ENCODE measurements around the gene AFF3.

AFF3 gene

DNA sequence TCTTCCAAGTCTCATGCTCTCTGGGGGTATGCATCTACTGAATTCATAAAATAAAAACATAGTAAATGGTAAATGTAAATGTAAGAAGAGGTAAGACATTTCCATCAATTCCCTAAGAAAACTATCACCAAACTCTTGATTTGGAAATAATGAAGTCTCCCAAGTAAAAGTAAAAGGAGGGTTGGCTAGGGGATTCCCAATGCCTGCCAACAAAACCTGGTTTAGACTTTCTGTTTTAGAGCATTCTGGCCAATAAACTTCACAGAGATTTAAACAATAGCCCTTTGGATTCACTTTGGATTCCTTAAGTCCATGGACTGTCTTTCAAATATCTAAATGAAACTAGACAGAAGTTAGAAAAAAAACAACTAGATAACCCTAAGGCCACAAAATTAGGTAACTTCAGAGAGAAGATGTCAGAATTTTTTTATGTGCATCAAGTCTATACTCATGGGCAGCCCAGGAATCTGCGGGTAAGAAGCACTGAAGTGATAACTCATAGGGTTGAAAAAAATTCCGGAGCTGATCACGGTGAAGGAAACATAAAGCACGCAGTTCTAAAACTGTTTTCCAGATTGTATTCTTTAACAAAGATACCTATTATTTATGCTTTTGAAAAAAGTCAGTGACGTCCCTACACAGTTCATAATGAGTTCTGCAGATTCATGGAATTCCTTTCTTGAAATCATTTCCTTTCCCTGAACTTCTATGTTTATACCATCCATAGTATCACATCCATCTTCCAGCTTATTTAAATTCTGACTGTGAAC is 263.6 kb downstream of the AFF3 start:
- TF ChIP-seq, protein P1, sequence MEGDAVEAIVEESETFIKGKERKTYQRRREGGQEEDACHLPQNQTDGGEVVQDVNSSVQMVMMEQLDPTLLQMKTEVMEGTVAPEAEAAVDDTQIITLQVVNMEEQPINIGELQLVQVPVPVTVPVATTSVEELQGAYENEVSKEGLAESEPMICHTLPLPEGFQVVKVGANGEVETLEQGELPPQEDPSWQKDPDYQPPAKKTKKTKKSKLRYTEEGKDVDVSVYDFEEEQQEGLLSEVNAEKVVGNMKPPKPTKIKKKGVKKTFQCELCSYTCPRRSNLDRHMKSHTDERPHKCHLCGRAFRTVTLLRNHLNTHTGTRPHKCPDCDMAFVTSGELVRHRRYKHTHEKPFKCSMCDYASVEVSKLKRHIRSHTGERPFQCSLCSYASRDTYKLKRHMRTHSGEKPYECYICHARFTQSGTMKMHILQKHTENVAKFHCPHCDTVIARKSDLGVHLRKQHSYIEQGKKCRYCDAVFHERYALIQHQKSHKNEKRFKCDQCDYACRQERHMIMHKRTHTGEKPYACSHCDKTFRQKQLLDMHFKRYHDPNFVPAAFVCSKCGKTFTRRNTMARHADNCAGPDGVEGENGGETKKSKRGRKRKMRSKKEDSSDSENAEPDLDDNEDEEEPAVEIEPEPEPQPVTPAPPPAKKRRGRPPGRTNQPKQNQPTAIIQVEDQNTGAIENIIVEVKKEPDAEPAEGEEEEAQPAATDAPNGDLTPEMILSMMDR (IDR thresholded peaks at IDR 0.05; ENCODE audit: low read depth, low read length), result no peak

DNA sequence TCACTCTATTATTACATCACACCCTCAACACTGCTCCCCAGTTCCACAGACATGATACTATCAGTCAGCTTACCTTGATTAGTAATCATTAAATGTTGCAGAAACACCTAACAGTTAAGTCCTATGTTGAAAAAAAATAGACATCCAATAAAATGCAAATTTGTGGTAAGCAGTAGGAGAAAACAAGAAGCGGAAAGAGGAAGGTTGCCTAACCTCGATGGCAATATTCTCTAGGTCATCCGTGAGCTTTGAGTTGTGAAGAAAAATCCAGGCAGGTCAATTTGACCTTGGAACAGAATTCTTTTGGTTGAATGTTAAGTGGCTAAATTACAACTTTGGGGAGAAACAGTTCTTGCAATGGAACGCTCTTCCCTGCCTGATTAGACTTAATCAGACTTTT is 264.4 kb downstream of the AFF3 start:
- no peak for DNase-seq (ENCODE audit: extremely low read depth, low read depth)
- TF ChIP-seq, protein P1 (IDR thresholded peaks at IDR 0.05; ENCODE audit: low read depth, low read length), result no peak

More for the DNA sequence above, 263.6 kb downstream of the AFF3 start:
- DNase-seq (ENCODE audit: extremely low read depth, low read depth), result no peak

DNA sequence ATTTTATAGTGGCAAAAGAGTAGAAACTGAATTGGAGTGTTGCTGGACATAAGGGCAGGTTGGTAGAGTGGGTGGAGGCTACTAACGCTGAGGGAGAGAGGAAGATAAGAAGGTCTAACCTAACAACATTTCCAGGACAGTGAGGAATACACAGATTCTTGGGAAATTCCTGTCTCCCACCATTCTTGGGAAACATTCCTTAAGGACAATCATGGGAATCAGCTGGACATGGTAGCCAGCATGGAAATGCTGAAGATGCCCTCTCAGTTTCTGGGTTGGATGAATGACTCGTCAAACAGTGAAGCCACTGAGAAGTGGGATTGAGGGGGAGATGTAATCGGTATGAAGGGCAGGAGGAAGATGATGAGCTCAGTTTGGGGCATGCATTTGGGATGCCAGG is 265.4 kb downstream of the AFF3 start:
- DNase-seq (ENCODE audit: extremely low read depth, low read depth), result no peak
- TF ChIP-seq, protein P1 (IDR thresholded peaks at IDR 0.05; ENCODE audit: low read depth, low read length), result no peak

DNA sequence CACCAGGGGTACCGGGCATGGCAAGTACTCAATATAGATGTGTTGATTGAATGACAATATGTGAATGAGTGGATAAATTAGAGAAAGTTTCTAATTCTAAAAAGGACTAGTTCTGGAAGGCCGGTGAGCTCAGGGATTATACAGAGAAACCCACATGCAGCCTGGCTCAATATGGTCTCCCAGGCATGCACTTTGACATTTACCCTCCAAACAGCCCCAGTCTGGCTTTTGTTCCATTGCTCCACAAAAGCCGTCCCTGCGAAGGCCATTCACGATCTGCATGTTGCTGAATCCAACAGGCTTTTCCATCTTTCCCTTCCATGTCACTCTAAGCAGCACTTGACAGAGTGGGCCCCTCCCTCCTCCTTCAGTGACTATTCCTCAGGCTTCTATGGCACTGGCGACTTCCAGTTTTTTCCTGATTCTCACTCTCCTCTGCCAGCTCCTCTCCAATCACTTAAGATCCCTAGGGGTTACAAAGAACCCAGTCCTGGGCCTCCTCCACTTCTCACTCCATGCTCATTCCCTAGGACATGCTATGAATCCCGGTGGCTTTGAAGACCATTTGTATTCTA is 266.7 kb downstream of the AFF3 start:
- no peak for DNase-seq (ENCODE audit: extremely low read depth, low read depth)
- TF ChIP-seq, protein P1 (IDR thresholded peaks at IDR 0.05; ENCODE audit: low read depth, low read length), result no peak

DNA sequence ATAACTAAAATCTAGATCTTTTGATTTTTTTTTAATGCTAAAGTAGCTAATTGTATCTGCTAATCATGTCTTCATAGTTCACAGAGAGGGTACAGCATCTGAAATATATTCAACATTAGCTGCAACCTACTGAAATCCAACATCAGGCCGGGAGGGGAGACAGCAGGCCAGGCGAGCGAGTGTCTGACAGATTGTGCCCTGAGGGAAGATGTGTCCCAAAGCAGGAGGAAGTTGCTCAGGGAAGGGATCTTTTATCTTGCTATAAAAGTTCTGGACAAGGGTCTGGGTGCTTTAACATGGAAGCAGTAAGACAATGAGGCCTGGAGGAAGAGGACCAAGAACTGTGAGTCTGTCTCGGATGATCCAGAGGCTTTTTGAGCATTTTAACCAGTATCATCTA is 274.1 kb downstream of the AFF3 start:
- TF ChIP-seq, protein P1 (IDR thresholded peaks at IDR 0.05; ENCODE audit: low read depth, low read length), result no peak
- DNase-seq (ENCODE audit: extremely low read depth, low read depth), result no peak

DNA sequence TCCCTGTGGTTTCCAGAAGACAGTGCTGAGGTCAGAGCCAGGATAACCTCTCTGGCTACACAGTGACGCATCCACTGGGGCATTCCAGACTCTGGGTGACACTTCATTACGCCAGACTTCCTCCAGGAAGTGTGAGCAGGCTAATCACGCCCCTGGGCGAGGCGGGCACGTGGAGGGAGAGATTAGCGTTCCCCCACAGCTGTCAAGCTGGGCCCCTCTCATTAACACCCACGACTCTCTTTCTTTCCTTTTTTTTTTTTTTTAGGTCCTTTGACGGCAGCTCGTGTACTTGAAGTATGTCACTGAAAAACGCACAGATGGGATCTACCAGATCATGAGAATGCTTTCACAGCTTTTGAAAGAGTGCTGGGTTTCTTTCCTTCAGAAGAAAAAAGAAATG is 274.6 kb downstream of the AFF3 start:
- no peak for DNase-seq (ENCODE audit: extremely low read depth, low read depth)
- TF ChIP-seq, protein P1 (IDR thresholded peaks at IDR 0.05; ENCODE audit: low read depth, low read length), result no peak

All from AG09319 (cell line).